Body of pancreas (tissue), 4 donors: ENCODE measurements around the gene TAF1C. TPM values are rescaled to one million over a fixed set of nuclear protein-coding genes. Genes with fewer than 3 reads are reported as not detected.
"Not testable (repeated sequence)": the region's sequence is repeated elsewhere in the genome, so short reads cannot be mapped to it uniquely, and the experiment has no call there.

Experiments
- ATAC-seq: fragments of 150-250 bp; one replicate; pipeline ENCODE4 v1.9.1; 2016
- DNase-seq, 4 donors: peaks; one replicate each; pipeline ENCODE4 v3.0.0-alpha.2; 2019
- H3K27ac ChIP-seq, 4 donors: fragments of 200-600 bp; sonication (generic); 1 replicate in 3 of 4; 2 replicates in 1 of 4; pipeline versions ENCODE4 v1.5.1 to v1.6.1; 2016 to 2019; ENCODE audit warnings: mild to moderate bottlenecking in 1 of 4, mixed read lengths in 1 of 4, moderate library complexity in 1 of 4
- H3K27me3 ChIP-seq, 2 donors: fragments of 200-600 bp; sonication (generic); one replicate each; pipeline ENCODE4 v1.6.0; 2016; ENCODE audit warnings: mild to moderate bottlenecking in 1 of 2
- H3K36me3 ChIP-seq, 2 donors: fragments of 200-600 bp; sonication (generic); replicated peaks in 1 of 2; 2 replicates each; pipeline ENCODE4 v1.5.1; 2016; ENCODE audit warnings: low read depth in 2 of 2; ENCODE audit not compliant: insufficient read depth in 1 of 2
- H3K4me1 ChIP-seq: fragments of 200-600 bp; sonication (generic); one replicate; pipeline ENCODE4 v1.6.0; 2016
- H3K4me3 ChIP-seq, 2 donors: fragments of 200-600 bp; sonication (generic); 1 replicate in 1 of 2; 2 replicates in 1 of 2; pipeline ENCODE4 v1.5.1; 2016 to 2019
- H3K9me3 ChIP-seq, 3 donors: fragments of 200-600 bp; sonication (generic); 1 replicate in 2 of 3; 2 replicates in 1 of 3; pipeline ENCODE4 v1.5.1; 2016
- CTCF ChIP-seq, 7 experiments: fragments of 450-650 bp in 4 of 7; fragments of 200-600 bp in 3 of 7; sonication (generic) in 3 of 7; IDR thresholded peaks; one replicate each; pipeline ENCODE4 v1.5.1; 2016 to 2019; ENCODE audit warnings: antibody characterized with exemption in 7 of 7
- POLR2A ChIP-seq, 3 donors: fragments of 450-650 bp; IDR thresholded peaks; one replicate each; pipeline ENCODE4 v1.6.1; 2016; ENCODE audit warnings: antibody characterized with exemption in 3 of 3, mild to moderate bottlenecking in 2 of 3
- WGBS, 2 donors: methylation state at CpG; one replicate each; pipeline ENCODE4 v1.1.5; 2017; 5-methylcytosine and 5-hydroxymethylcytosine counted together
- intact Hi-C: fragments of 100-400 bp; cut with DNase I; formaldehyde crosslinking; loops from one replicate; pipeline ENCODE4 v1.15.1; 2023
- total RNA-seq, 2 donors: library from RNA; depleted of rRNA; stranded (reverse); fragments of >200 nt; gene quantifications; one replicate each; pipeline ENCODE4 v1.1.0, GENCODE V29; 2016

Gene TAF1C
- total RNA-seq, 2 donors from 2014 or later, result 33.5 to 80.8 TPM

- Histone ChIP-seq H3K9me3 (no peaks in the 10 kb centered on the region), H3K36me3 (no peaks in the 10 kb centered on the region), H3K4me1 (no peaks in the 10 kb centered on the region), H3K4me3 (no peak overlapping the region), H3K27me3 (no peaks in the 10 kb centered on the region), H3K27ac (no peak overlapping the region)
- no peak for ATAC-seq
- WGBS, 2 donors, result 56 to 61% methylated on average over 6 of the region's 6 CpGs
- intact Hi-C loops, result no loop called here
- TF ChIP-seq CTCF (IDR thresholded peaks at IDR 0.05), result no peak
- TF ChIP-seq POLR2A (IDR thresholded peaks at IDR 0.05), result no peak
- no peak for DNase-seq
Observed at GRCh38 chr16:84218956-84219355, 32.1 kb upstream of the TAF1C start.

- Histone ChIP-seq H3K27me3 (no peaks in the 10 kb centered on the region), H3K36me3 (no peaks in the 10 kb centered on the region), H3K4me1 (no peaks in the 10 kb centered on the region), H3K27ac (no peak overlapping the region), H3K4me3 (no peak overlapping the region), H3K9me3 (no peaks in the 10 kb centered on the region)
- DNase-seq (no peak), ATAC-seq (no peak)
- intact Hi-C loops, result no loop called here
- TF ChIP-seq CTCF (IDR thresholded peaks at IDR 0.05), result no peak
- WGBS, 2 donors, result 65 to 72% methylated on average over 17 of the region's 17 CpGs
Observed at GRCh38 chr16:84218176-84218823, 31.4 kb upstream of the TAF1C start.

GRCh38 chr16:84216144-84216543 is 29.3 kb upstream of the TAF1C start:
- H3K27ac ChIP-seq, intact Hi-C loops, H3K4me3 ChIP-seq, H3K27me3 ChIP-seq, H3K36me3 ChIP-seq, ATAC-seq, DNase-seq, H3K9me3 ChIP-seq, H3K4me1 ChIP-seq: not testable (repeated sequence)
- 74 to 79% methylated on average over 3 of the region's 3 CpGs for WGBS, 2 donors

GRCh38 chr16:84215531-84215930 is 28.7 kb upstream of the TAF1C start:
- no peaks in the 10 kb centered on the region for H3K27me3 ChIP-seq
- no peak overlapping the region for H3K27ac ChIP-seq
- H3K36me3 ChIP-seq, result no peaks in the 10 kb centered on the region
- no peaks in the 10 kb centered on the region for H3K9me3 ChIP-seq
- no peak for DNase-seq
- intact Hi-C loops, result no loop called here
- WGBS, 2 donors, result 73 to 76% methylated on average over 5 of the region's 5 CpGs
- no peaks in the 10 kb centered on the region for H3K4me1 ChIP-seq
- TF ChIP-seq CTCF (IDR thresholded peaks at IDR 0.05) (no peak), POLR2A (IDR thresholded peaks at IDR 0.05) (no peak)
- no peak for ATAC-seq
- no peak overlapping the region for H3K4me3 ChIP-seq

GRCh38 chr16:84214451-84215066 is 27.7 kb upstream of the TAF1C start:
- no peaks in the 10 kb centered on the region for H3K4me1 ChIP-seq
- no peak for TF ChIP-seq POLR2A (IDR thresholded peaks at IDR 0.05)
- no peak for TF ChIP-seq CTCF (IDR thresholded peaks at IDR 0.05)
- intact Hi-C loops, result no loop called here
- H3K36me3 ChIP-seq, result no peaks in the 10 kb centered on the region
- no peaks in the 10 kb centered on the region for H3K9me3 ChIP-seq
- no peak overlapping the region for H3K27ac ChIP-seq
- WGBS, 2 donors, result 75% methylated on average over 8 to 15 of the region's 15 CpGs
- H3K4me3 ChIP-seq, result no peak overlapping the region
- ATAC-seq (no peak), DNase-seq (no peak)
- H3K27me3 ChIP-seq, result no peaks in the 10 kb centered on the region
